Activated CD4-positive, alpha-beta T cell treated with anti-CD3 and anti-CD28 coated beads, Interleukin-2, amount 50 U/mL, for 16 hours (primary cell): ENCODE measurements around the gene FCAR.
"Not testable (repeated sequence)": the region's sequence is repeated elsewhere in the genome, so short reads cannot be mapped to it uniquely, and the experiment has no call there.

Source experiments
- DNase-seq: peaks from one replicate; pipeline ENCODE4 v3.0.0-alpha.2; 2020

Gene FCAR

DNA sequence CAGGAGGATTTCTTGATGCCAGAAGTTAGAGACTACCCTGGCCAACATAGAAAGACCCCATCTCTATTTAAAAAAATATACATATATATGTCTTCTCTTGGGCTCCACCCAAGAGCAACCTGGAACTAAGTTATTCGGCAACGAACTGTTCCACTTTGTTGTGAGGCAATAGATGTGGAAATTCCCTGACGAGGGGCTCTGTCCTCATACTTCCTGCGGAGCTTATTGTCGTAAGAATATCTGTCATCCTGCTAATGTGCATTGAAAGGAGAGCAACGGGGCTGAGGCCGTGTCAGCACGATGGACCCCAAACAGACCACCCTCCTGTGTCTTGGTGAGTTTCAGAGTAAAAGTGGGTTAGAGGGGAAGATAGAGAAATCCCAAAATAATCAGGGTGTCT, at the start of gene FCAR:
Gene FCAR, plus strand, starts transcription at position 246 of the 400 bp plus-strand sequence. Its CDS starts 55 bp downstream, at position 301.
- DNase-seq: no peak

DNA sequence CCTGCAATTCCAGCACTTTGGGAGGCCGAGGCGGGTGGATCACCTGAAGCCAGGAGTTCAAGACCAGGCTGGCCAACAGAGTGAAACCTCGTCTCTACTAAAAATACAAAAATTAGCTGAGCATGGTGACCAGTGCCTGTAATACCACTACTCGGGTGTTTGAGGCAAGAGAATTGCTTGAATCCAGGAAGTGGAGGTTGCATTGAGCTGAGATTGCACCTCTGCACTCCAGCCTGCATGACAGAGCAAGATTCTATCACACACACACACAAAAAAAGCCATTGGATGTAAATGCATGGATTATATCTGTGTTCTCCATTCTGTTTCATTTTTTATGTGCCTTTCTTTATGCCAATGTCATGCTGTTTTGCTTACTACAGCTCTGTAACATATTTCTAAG, 49.6 kb upstream of the FCAR start:
- DNase-seq: not testable (repeated sequence)

DNA sequence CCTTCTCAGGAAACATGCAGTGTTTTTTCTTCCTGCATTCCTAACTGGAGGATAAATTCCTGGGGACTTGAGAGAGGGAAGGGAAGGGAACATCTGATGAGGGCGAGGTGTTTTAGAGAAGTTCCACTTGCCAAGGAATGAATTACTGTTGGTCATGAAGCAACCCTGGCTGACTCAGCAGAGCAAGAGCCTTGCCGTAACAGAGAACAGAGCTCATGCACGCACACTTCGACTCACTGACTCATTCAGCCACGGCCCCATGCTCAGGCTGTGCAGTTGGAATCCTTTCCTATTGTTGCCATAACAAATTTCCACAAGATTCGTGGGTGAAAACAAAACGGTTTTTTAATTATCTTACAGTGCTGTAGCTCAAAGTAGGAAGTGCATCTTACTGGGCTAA, 48.7 kb upstream of the FCAR start:
- not testable (repeated sequence) for DNase-seq

DNA sequence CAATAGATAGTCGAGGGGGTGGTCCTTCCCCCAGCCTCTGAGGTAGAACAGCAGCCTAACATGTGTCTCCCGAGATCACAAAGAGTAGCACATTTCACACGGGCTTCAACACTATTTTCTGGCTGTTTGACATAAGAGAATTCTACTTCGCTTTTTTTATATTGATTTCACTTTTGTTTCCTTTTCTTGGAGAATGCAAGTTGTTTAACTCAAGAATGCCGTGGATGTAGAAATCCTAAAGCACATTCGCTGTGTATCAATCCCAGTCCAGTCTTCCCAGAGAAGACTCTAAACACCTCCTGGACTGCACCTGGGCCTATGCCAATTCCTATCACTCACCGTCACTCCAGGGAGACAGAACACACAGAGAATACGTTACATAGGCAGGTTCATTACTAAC, 46.0 kb upstream of the FCAR start:
- not testable (repeated sequence) for DNase-seq

DNA sequence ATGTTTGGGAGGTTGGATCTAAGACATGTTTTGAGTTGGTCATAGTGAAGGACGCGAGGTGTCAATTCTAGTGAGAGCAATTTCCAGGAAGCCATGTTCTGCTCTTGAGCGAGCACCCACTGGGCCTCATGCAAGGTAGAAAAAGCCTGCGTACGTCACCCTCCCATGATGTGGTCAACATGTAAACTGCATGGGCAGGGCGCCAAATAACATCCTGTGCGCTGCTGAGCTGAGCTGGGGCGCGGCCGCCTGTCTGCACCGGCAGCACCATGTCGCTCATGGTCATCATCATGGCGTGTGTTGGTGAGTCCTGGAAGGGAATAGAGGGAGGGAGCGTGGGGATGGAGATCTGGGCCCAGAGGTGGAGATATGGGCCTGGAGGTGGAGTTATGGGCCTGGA, 41.5 kb upstream of the FCAR start, which contains the start of gene KIR2DS4:
Gene KIR2DS4, plus strand, starts transcription at position 181 of the 400 bp plus-strand sequence.
- not testable (repeated sequence) for DNase-seq

GRCh38 chr19:54835126-54835525, 38.9 kb upstream of the FCAR start:
- DNase-seq: not testable (repeated sequence)

DNA sequence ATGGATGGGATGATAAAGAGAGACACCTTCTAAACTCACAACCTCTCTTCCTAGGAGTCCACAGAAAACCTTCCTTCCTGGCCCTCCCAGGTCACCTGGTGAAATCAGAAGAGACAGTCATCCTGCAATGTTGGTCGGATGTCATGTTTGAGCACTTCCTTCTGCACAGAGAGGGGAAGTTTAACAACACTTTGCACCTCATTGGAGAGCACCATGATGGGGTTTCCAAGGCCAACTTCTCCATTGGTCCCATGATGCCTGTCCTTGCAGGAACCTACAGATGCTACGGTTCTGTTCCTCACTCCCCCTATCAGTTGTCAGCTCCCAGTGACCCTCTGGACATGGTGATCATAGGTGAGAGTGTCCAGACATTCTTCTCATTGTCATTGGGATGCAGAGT, 36.5 kb upstream of the FCAR start:
- not testable (repeated sequence) for DNase-seq

DNA sequence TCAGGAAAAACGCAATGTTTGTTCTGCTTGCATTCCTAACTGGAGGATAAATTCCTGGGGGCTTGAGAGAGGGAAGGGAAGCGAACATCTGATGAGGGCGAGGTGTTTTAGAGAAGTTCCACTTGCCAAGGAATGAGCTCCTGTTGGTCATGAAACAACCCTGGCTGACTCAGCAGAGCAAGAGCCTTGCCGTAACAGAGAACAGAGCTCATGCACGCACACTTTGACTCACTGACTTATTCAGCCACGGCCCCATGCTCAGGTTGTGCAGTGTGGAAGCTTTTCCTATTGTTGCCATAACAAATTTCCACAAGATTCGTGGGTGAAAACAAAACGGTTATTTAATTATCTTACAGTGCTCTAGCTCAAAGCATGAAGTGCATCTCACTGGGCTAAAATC, 30.9 kb upstream of the FCAR start:
- DNase-seq: not testable (repeated sequence)

DNA sequence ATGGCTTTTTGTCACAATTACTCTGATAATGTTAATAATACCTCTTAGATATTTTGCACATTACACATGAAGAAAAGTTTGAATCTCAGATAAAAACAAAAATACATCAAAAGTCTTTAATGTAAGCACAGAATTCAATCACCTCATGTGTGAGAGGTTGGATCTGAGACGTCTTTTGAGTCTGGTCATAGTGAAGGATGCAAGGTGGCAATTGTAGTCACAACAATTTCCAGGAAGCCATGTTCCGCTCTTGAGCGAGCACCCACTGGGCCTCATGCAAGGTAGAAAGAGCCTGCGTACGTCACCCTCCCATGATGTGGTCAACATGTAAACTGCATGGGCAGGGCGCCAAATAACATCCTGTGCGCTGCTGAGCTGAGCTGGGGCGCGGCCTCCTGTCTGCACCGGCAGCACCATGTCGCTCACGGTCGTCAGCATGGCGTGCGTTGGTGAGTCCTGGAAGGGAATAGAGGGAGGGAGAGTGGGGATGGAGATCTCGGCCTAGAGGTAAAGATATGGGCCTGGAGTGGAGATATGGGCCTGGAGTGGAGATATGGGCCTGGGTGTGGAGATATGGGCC, 23.9 kb upstream of the FCAR start, which contains the start of gene KIR3DL2:
Gene KIR3DL2, plus strand, starts transcription at position 383 of the 580 bp plus-strand sequence. Its CDS starts 33 bp downstream, at position 416.
- DNase-seq: not testable (repeated sequence)

GRCh38 chr19:54850930-54851329, 23.1 kb upstream of the FCAR start:
- DNase-seq: no peak

DNA sequence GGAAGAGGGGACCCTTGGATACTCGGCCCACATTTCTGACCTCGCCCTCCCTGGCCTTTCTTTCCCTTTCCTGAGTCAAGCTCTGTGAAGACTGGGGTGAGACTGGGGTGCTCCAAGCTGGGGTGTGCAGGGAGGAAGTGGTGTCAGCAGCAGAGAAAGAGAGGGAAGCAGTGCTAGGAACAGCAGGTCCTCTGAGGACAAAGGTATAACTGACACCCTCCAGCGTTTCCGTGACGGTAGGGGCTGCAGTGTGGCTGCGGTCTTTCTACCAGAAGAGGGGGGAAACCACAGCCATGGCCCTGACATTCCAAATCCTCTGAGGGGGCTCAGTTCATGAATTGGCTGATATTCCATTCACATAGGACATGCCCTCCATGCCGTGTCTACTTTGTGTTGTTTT, 22.7 kb upstream of the FCAR start:
- DNase-seq: no peak

GRCh38 chr19:54855241-54855640, 18.8 kb upstream of the FCAR start:
- not testable (repeated sequence) for DNase-seq

GRCh38 chr19:54858476-54858875, 15.6 kb upstream of the FCAR start:
- not testable (repeated sequence) for DNase-seq

GRCh38 chr19:54859421-54859820, 14.6 kb upstream of the FCAR start:
- not testable (repeated sequence) for DNase-seq

GRCh38 chr19:54863459-54863858, 10.6 kb upstream of the FCAR start:
- DNase-seq: not testable (repeated sequence)

DNA sequence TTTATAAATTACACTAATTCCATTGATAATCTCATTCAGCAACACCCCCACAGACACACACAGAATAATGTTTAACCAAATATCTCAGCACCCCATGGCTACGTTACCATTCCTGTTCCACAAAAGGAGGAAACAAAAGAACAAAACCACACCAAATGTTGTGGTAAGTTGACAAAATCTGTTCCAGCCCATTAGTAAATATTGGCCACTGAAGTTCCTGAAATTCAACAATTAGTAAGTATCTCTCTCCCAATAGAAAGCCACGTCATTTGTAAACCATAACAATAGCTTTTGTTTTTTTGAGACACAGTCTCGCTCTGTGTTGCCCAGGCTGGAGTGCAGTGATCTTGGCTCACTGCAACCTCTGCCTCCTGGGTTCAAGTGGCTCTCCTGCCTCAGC, 2.3 kb upstream of the FCAR start:
- DNase-seq: no peak

DNA sequence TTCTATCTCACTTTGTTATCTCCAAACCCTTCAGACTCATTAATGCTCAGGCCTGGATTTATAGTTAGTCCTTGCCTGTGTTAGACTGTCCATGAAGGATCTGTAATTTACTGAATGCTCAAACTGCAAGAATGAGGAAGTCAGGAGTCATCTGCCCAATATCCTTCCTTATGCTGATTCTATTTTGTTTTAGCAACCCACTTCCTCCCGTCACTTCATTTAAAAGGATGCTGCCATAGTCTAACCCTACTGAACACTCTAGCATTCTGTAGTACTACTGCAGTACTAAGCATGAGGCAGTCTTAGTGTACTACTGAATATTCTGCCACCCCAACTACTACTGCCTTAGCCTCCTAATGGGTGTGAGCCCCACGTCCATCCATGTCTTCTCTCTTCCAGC, 1.5 kb downstream of the FCAR start:
- no peak for DNase-seq

DNA sequence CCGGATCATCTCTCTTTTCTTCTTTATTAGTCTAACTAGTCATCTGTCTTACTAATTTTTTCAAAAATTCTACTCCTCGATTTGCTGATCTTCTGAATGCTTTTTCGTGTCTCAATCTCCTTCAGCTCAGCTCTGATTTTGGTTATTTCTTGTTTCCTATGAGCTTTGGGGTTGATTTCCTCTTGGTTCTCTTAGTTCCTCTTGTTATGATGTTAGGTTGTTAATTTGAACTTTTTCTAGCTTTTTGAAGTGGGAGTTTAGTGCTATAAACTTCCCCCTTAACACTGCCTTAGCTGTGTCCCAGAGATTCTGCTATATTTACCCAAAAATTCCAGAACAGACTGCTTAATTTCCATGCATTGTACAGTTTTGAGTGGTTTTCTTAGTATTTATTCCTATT, 3.4 kb downstream of the FCAR start:
- DNase-seq: no peak

GRCh38 chr19:54881884-54882283, 7.8 kb downstream of the FCAR start:
- DNase-seq: no peak

DNA sequence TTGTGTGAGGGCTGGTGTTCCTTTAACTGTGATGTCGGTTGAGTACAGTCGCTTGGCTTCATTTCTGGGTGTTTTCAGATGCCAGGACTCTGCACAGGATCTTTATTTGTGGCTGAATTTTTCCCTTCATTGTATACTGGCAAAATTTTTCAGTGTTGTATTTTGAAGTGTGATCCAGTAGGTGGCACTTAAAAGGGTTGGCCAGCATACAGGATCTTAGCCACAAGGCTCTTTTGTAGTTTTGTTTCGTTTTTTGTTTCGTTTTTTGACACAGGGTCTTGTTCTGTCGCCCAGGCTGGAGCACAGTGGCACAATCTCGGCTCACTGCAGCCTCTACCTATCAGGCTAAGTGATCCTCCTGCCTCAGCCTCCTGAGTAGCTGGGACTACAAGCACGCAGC, 8.7 kb downstream of the FCAR start:
- peak; percentile 41 for DNase-seq

DNA sequence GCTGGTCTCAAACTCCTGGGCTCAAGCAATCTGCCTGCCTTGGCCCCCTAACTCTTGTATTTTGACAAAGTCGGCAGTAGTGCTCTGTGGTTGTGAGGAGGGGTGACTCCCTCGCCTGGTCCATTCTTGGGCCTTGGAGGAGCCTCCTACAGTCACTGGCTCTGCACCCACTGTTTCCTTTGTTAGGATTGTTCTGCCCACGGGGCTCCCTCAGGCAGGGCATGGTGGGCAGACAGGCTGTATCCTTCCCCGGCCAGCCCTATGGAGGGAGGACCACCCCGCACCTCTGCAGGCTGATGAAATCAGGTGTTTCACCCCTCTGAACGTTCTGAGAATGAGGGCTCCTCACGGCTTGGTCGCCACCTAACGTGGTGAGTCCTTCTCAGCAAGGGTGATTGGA, 9.2 kb downstream of the FCAR start:
- no peak for DNase-seq

DNA sequence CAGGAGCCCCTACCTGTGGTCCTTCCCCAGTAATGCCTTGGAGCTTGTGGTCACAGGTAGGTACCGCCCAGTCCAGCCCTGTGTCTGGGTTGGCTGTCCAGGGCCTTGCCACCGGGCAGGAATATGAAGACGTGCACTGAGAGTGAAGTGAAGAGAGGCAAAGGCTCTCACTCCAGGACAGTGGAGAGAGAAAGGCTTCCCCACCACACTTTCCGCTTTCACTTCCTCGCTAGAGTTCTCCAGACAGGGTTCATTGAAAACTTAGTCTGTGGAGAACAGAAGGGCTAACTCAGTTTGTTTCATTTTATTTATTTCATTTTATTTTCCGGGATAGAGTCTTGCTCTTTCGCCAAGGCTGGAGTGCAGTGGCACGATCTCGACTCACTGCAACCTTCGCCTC, 14.2 kb downstream of the FCAR start:
- no peak for DNase-seq

DNA sequence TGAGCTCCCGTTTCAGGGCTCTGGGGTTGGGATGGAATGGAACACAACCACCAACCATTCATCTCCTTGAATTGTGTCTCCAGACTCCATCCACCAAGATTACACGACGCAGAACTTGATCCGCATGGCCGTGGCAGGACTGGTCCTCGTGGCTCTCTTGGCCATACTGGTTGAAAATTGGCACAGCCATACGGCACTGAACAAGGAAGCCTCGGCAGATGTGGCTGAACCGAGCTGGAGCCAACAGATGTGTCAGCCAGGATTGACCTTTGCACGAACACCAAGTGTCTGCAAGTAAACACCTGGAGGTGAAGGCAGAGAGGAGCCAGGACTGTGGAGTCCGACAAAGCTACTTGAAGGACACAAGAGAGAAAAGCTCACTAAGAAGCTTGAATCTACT, 15.5 kb downstream of the FCAR start:
- DNase-seq: no peak

DNA sequence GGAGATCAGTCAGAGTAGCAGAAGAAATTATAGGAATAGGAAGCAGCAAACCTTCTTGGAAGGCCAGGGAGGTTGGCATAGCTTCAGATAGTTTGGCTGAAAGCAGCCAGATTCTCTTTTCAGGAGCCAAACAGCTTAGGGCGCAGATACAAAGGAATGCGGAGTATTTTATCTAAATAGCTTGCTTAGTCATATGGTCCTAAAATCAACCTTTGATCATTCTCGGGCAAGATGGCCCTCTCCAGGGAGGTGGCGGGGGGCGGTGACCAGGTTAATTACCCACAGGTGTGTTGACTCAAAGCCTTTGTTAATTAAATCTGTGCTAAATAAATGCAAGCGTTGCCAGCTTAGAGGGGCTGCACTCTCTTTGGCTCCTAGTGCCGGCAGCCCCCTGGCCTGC, 19.4 kb downstream of the FCAR start:
- DNase-seq: no peak

GRCh38 chr19:54894106-54894505, 20.1 kb downstream of the FCAR start:
- DNase-seq: not testable (repeated sequence)
